B cell (primary cell): ENCODE data around the gene ZEB1. TPM values are rescaled to one million over a fixed set of nuclear protein-coding genes. Genes with fewer than 3 reads are reported as not detected.

ENCODE experiments used
- ATAC-seq: fragments of 200-7000 bp; cut with Tn5 transposase; one replicate; pipeline ENCODE4 v1.10.0; 2021; ENCODE audit warnings: low read depth, mild to moderate bottlenecking, moderate number of reproducible peaks, moderate library complexity
- CTCF ChIA-PET: fragments of 350-600 bp; sonication (Branson Sonifier 250); formaldehyde crosslinking; loops from one replicate; lab custom pipeline; 2021; ENCODE audit warnings: antibody characterized with exemption, inconsistent platforms; lab: Charles Lee
- POLR2A ChIA-PET: fragments of 350-600 bp; sonication (Branson Sonifier 250); formaldehyde crosslinking; loops from one replicate; lab custom pipeline; 2021; ENCODE audit warnings: antibody characterized with exemption; lab: Charles Lee
- DNase-seq: peaks from one replicate; pipeline ENCODE4 v3.0.0; 2013
- H2AFZ ChIP-seq: 2 replicates; pipeline ENCODE4 v1.6.1; 2012; ENCODE audit warnings: mild to moderate bottlenecking, low read depth, low read length; ENCODE audit not compliant: insufficient read depth, poor library complexity, severe bottlenecking
- H3K27ac ChIP-seq, 2 donors: 1 replicate in 1 of 2; 2 replicates in 1 of 2; pipeline ENCODE4 v1.5.1; 2012 to 2013; ENCODE audit warnings: low read length in 2 of 2, mild to moderate bottlenecking in 2 of 2, moderate library complexity in 1 of 2
- H3K27me3 ChIP-seq, 4 experiments: fragments of 200-600 bp in 1 of 4; sonication (generic) in 1 of 4; replicated peaks in 1 of 4; 1 replicate in 2 of 4; 2 replicates in 2 of 4; pipeline versions ENCODE4 v1.6.1 to v1.7.0; 2013 to 2016; ENCODE audit warnings: low read length in 3 of 4, mild to moderate bottlenecking in 2 of 4, mixed read lengths in 1 of 4, moderate library complexity in 1 of 4; ENCODE audit not compliant: insufficient read depth in 4 of 4, control insufficient read depth in 3 of 4; ENCODE audit errors: control extremely low read depth in 1 of 4
- H3K36me3 ChIP-seq, 2 experiments: replicated peaks in 1 of 2; 1 replicate in 1 of 2; 2 replicates in 1 of 2; pipeline versions ENCODE4 v1.6.1 to v1.7.1; 2013; ENCODE audit warnings: low read length in 1 of 2; ENCODE audit not compliant: insufficient read depth in 2 of 2, control insufficient read depth in 1 of 2; ENCODE audit errors: control extremely low read depth in 1 of 2, extremely low read depth in 1 of 2
- H3K4me1 ChIP-seq, 2 donors: fragments of 200-600 bp in 1 of 2; sonication (generic) in 1 of 2; 1 replicate in 1 of 2; 2 replicates in 1 of 2; pipeline versions ENCODE4 v1.5.1 to v1.6.1; 2013 to 2017; ENCODE audit warnings: low read length in 2 of 2; ENCODE audit not compliant: control insufficient read depth in 2 of 2, insufficient read depth in 2 of 2
- H3K4me2 ChIP-seq: replicated peaks from 2 replicates; pipeline ENCODE3; 2012; ENCODE audit warnings: mild to moderate bottlenecking, low read depth, low read length; ENCODE audit not compliant: poor library complexity, severe bottlenecking
- H3K4me3 ChIP-seq, 5 experiments: fragments of 200-600 bp in 1 of 5; sonication (generic) in 1 of 5; 1 replicate in 3 of 5; 2 replicates in 2 of 5; pipeline versions ENCODE4 v1.5.1 to v1.7.0; 2011 to 2016; ENCODE audit warnings: low read length in 4 of 5, mild to moderate bottlenecking in 4 of 5, low read depth in 2 of 5, control low read depth in 1 of 5, moderate library complexity in 1 of 5; ENCODE audit not compliant: insufficient read depth in 1 of 5; ENCODE audit errors: control extremely low read depth in 1 of 5, extremely low read depth in 1 of 5
- H3K79me2 ChIP-seq: fragments of 200-600 bp; sonication (generic); one replicate; pipeline ENCODE4 v1.6.0; 2016; ENCODE audit warnings: low read length; ENCODE audit not compliant: control insufficient read depth, insufficient read depth
- H3K9ac ChIP-seq: fragments of 200-600 bp; sonication (generic); 2 replicates; pipeline ENCODE4 v1.6.1; 2017; ENCODE audit warnings: mild to moderate bottlenecking, low read length, moderate library complexity
- H3K9me3 ChIP-seq, 3 donors: one replicate each; pipeline versions ENCODE4 v1.6.1 to v1.7.1; 2013; ENCODE audit warnings: low read length in 2 of 3; ENCODE audit not compliant: control insufficient read depth in 2 of 3, insufficient read depth in 1 of 3; ENCODE audit errors: control extremely low read depth in 1 of 3
- H4K20me1 ChIP-seq: 2 replicates; pipeline ENCODE4 v1.6.0; 2012; ENCODE audit warnings: mild to moderate bottlenecking, low read length; ENCODE audit not compliant: insufficient read depth, control insufficient read depth, poor library complexity, severe bottlenecking
- H3K27ac Mint-ChIP-seq: one replicate; pipeline ENCODE4 v1.8.0; 2021; ENCODE audit warnings: mixed read lengths
- H3K27me3 Mint-ChIP-seq: one replicate; pipeline ENCODE4 v1.8.0; 2021; ENCODE audit warnings: mixed read lengths
- H3K4me1 Mint-ChIP-seq: one replicate; pipeline ENCODE4 v1.8.0; 2021; ENCODE audit warnings: mixed read lengths
- H3K4me3 Mint-ChIP-seq: one replicate; pipeline ENCODE4 v1.8.0; 2021; ENCODE audit warnings: mixed read lengths
- H3K9me3 Mint-ChIP-seq: one replicate; pipeline ENCODE4 v1.8.0; 2022; ENCODE audit warnings: mixed read lengths; ENCODE audit not compliant: insufficient read depth
- EZH2 ChIP-seq: IDR thresholded peaks from 2 replicates; pipeline ENCODE4 v1.6.1; 2012; ENCODE audit warnings: borderline replicate concordance, low read depth, mild to moderate bottlenecking, moderate library complexity, low read length; ENCODE audit not compliant: insufficient read depth, poor library complexity, severe bottlenecking
- WGBS: methylation state at CpG from one replicate; pipeline ENCODE4 v1.1.5; 2013; ENCODE audit warnings: missing lambda C conversion rate; ENCODE audit not compliant: insufficient coverage; 5-methylcytosine and 5-hydroxymethylcytosine counted together
- intact Hi-C: fragments of 100-400 bp; cut with micrococcal nuclease; formaldehyde crosslinking; loops from one replicate; pipeline ENCODE4 v1.10.0; 2022
- polyA plus RNA-seq: library from polyadenylated mRNA; depleted of rRNA; stranded (reverse); fragments of >200 nt; gene quantifications from 2 replicates; pipeline ENCODE4 v1.2.3, GENCODE V29; 2012
- total RNA-seq, 2 donors: library from RNA; stranded (reverse); fragments of 120-200 nt in 1 of 2; gene quantifications; 1 replicate in 1 of 2; 2 replicates in 1 of 2; pipeline versions ENCODE4 v1.2.3 to v1.2.4, GENCODE V29; 2013 to 2022
- TF ChIP-seq, protein P1 (sequence below): fragments of 200-600 bp; IDR thresholded peaks from one replicate; pipeline ENCODE4 v1.8.0; 2022; ENCODE audit warnings: antibody characterized with exemption, mild to moderate bottlenecking

ZEB1 gene
- total and polyA plus RNA-seq, 2 donors (not counting 1 experiment from before 2014, with no cell fraction given): 11.2 to 96.7 TPM

DNA sequence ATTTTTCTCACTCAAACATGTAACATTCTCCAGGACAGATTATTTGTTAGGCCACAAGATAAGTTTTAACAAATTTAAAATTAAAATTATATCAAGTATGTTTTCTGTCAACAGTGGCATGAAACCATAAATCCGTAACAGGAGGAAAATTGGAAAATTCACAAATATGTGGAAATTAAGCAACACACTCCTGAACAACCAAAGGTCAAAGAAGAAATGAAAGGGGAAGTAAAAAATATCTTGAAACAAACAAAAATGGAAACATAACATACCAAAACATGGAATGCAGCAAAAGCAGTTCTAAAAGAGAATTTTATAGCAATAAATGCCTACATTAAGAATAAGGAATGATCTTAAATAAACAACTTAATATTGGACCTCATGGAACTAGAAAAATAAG lies 147.3 kb downstream of the ZEB1 start:
- WGBS: no CpG with 5 or more reads among the region's 1 CpG
- no peak for TF ChIP-seq EZH2
- TF ChIP-seq, protein P1, sequence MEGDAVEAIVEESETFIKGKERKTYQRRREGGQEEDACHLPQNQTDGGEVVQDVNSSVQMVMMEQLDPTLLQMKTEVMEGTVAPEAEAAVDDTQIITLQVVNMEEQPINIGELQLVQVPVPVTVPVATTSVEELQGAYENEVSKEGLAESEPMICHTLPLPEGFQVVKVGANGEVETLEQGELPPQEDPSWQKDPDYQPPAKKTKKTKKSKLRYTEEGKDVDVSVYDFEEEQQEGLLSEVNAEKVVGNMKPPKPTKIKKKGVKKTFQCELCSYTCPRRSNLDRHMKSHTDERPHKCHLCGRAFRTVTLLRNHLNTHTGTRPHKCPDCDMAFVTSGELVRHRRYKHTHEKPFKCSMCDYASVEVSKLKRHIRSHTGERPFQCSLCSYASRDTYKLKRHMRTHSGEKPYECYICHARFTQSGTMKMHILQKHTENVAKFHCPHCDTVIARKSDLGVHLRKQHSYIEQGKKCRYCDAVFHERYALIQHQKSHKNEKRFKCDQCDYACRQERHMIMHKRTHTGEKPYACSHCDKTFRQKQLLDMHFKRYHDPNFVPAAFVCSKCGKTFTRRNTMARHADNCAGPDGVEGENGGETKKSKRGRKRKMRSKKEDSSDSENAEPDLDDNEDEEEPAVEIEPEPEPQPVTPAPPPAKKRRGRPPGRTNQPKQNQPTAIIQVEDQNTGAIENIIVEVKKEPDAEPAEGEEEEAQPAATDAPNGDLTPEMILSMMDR: no peak

GRCh38 chr10:31467791-31468535 lies 148.9 kb downstream of the ZEB1 start:
- no peak overlapping the region for H3K27ac ChIP-seq
- no peak overlapping the region for H3K9ac ChIP-seq
- H3K4me2 ChIP-seq: no peak overlapping the region
- no peaks in the 10 kb centered on the region for H3K27me3 ChIP-seq
- no peak overlapping the region for H3K4me3 Mint-ChIP-seq
- no peaks in the 10 kb centered on the region for H3K4me1 Mint-ChIP-seq
- no peaks in the 10 kb centered on the region for H3K4me1 ChIP-seq
- DNase-seq (no peak), ATAC-seq (no peak)
- WGBS: 100% methylated on average over 4 of the region's 4 CpGs
- TF ChIP-seq, protein P1: peak; percentile 26
- TF ChIP-seq EZH2: no peak
- peaks cover 10 to 35% of the 10 kb centered on the region in 2 experiments for H3K36me3 ChIP-seq
- ChIA-PET POLR2A (no interaction called here), CTCF (no interaction called here)
- no peaks in the 10 kb centered on the region for H3K27me3 Mint-ChIP-seq
- no peak overlapping the region for H3K4me3 ChIP-seq
- intact Hi-C loops: no loop called here
- no peaks in the 10 kb centered on the region for H4K20me1 ChIP-seq
- H3K9me3 ChIP-seq: peaks cover 4 to 22% (median 22%) of the 10 kb centered on the region in 3 donors
- H2AFZ ChIP-seq: no peak overlapping the region
- no peaks in the 10 kb centered on the region for H3K79me2 ChIP-seq
- no peak overlapping the region for H3K27ac Mint-ChIP-seq
- peaks cover 11% of the 10 kb centered on the region for H3K9me3 Mint-ChIP-seq

More for the DNA sequence above, 147.3 kb downstream of the ZEB1 start:
- H3K27me3 ChIP-seq: no peaks in the 10 kb centered on the region
- no peak for DNase-seq
- ChIA-PET CTCF (no interaction called here), POLR2A (no interaction called here)
- no peak overlapping the region for H2AFZ ChIP-seq
- no peaks in the 10 kb centered on the region for H3K79me2 ChIP-seq
- intact Hi-C loops: no loop called here
- peaks cover 7 to 26% (median 22%) of the 10 kb centered on the region in 3 donors for H3K9me3 ChIP-seq
- no peak overlapping the region for H3K9ac ChIP-seq
- Mint-ChIP-seq H3K27me3 (no peaks in the 10 kb centered on the region), H3K27ac (no peak overlapping the region), H3K4me1 (no peaks in the 10 kb centered on the region), H3K9me3 (peaks cover 18% of the 10 kb centered on the region), H3K4me3 (no peak overlapping the region)
- H3K4me2 ChIP-seq: no peak overlapping the region
- peaks cover 16 to 49% of the 10 kb centered on the region in 2 experiments for H3K36me3 ChIP-seq
- no peak for ATAC-seq
- H4K20me1 ChIP-seq: no peaks in the 10 kb centered on the region
- no peak overlapping the region for H3K27ac ChIP-seq
- H3K4me3 ChIP-seq: no peak overlapping the region
- no peaks in the 10 kb centered on the region for H3K4me1 ChIP-seq
